ENCODE results near the gene RCSD1.
"Not testable (repeated sequence)": the region's sequence is repeated elsewhere in the genome, so short reads cannot be mapped to it uniquely, and the experiment has no call there.

RCSD1 gene

GRCh38 chr1:167602840-167603239, 27.2 kb upstream of the RCSD1 start:
- TF ChIP-seq CTCF (conservative IDR thresholded peaks at IDR 0.05; ENCODE audit: control insufficient read depth, insufficient read depth, low read depth, low read length) = no peak
- no peak for DNase-seq (ENCODE audit: low read depth)
- H3K4me3 ChIP-seq (ENCODE audit: control insufficient read depth, low read depth, low read length) = no peak overlapping the region

- TF ChIP-seq CTCF (conservative IDR thresholded peaks at IDR 0.05; ENCODE audit: control insufficient read depth, insufficient read depth, low read depth, low read length) = no peak
- no peak for DNase-seq (ENCODE audit: low read depth)
- H3K4me3 ChIP-seq (ENCODE audit: control insufficient read depth, low read depth, low read length) = no peak overlapping the region
Observed at GRCh38 chr1:167605576-167605975, 24.5 kb upstream of the RCSD1 start.

GRCh38 chr1:167611983-167612382, 18.0 kb upstream of the RCSD1 start:
- DNase-seq (ENCODE audit: low read depth) = no peak
- no peak overlapping the region for H3K4me3 ChIP-seq (ENCODE audit: control insufficient read depth, low read depth, low read length)
- no peak for TF ChIP-seq CTCF (conservative IDR thresholded peaks at IDR 0.05; ENCODE audit: control insufficient read depth, insufficient read depth, low read depth, low read length)

GRCh38 chr1:167612587-167613385, 17.2 kb upstream of the RCSD1 start:
- no peak overlapping the region for H3K4me3 ChIP-seq (ENCODE audit: control insufficient read depth, low read depth, low read length)
- TF ChIP-seq CTCF (conservative IDR thresholded peaks at IDR 0.05; ENCODE audit: control insufficient read depth, insufficient read depth, low read depth, low read length) = no peak

GRCh38 chr1:167613984-167614383, 16.0 kb upstream of the RCSD1 start:
- H3K4me3 ChIP-seq (ENCODE audit: control insufficient read depth, low read depth, low read length); DNase-seq (ENCODE audit: low read depth): not testable (repeated sequence)

More at GRCh38 chr1:167612587-167613385, 17.2 kb upstream of the RCSD1 start:
- DNase-seq (ENCODE audit: low read depth) = no peak

- no peak for TF ChIP-seq CTCF (conservative IDR thresholded peaks at IDR 0.05; ENCODE audit: control insufficient read depth, insufficient read depth, low read depth, low read length)
- no peak for DNase-seq (ENCODE audit: low read depth)
- no peak overlapping the region for H3K4me3 ChIP-seq (ENCODE audit: control insufficient read depth, low read depth, low read length)
Observed at GRCh38 chr1:167614851-167615250, 15.2 kb upstream of the RCSD1 start.

- no peak for DNase-seq (ENCODE audit: low read depth)
- H3K4me3 ChIP-seq (ENCODE audit: control insufficient read depth, low read depth, low read length) = no peak overlapping the region
- TF ChIP-seq CTCF (conservative IDR thresholded peaks at IDR 0.05; ENCODE audit: control insufficient read depth, insufficient read depth, low read depth, low read length) = no peak
Observed at GRCh38 chr1:167616521-167616920, 13.5 kb upstream of the RCSD1 start.
